Erythroblast (primary cell): ENCODE measurements around the gene TAOK1.
A peak's percentile ranks its signal among the peaks of the same experiment; 100 is the strongest.
"Not testable (repeated sequence)": the region's sequence is repeated elsewhere in the genome, so short reads cannot be mapped to it uniquely, and the experiment has no call there.

Experiments
- DNase-seq, 2 experiments: peaks; one replicate each; lab custom pipeline; 2025; lab: John Stamatoyannopoulos, UW
- GATA1 ChIP-seq: IDR thresholded peaks from 2 replicates; pipeline ENCODE4 v1.6.1; 2011; ENCODE audit warnings: low read depth, mild to moderate bottlenecking, control low read depth, low read length, moderate library complexity
- POLR2A ChIP-seq: IDR thresholded peaks from 2 replicates; pipeline ENCODE4 v1.6.1; 2011; ENCODE audit warnings: mild to moderate bottlenecking, low read length

The TAOK1 gene

DNA sequence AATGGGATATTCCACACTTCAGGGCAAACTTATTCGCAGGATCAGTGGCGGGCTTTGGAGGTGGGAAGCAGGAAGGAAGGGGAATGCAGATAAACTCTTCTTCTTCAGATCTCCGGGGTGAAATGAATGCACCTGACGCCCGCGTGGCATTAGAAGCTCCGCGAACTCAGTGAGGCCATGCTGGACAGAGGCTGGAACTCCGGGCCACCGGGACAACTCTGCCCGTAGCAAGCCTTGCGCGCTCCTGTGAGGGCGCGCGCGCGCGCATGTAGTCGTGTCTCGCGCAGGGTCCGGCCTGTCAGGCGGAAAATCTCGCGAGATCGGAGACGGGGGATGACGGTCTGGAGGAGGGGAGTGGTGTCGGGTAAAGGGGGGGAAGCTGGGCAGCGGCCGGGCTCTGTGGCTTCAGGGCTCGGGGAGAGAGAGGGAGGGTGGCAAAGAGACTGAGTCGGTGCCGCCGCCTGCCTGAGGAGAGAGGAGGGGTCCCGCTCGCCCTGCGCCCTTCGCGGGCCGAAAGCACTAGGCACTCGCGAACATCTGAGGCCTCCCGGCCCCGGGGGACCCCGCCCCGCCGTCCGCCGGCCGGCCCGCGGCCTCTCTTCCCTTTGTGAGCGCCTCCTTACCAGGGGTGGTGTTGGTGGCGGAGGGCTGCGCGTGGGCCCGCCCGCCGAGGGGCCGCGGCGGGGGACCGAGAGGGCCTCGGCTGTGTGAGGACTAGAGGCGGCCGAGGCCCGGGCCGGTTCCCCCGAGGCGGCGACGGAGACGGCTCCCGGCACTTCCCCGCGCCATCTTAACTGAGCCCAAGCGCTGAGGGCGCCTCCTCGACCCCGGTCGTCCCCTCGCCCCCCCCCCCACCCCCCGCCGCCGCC, at the start of gene TAOK1:
TAOK1 (plus strand) TSS at position 382 of the 869 bp plus-strand sequence. CDS start 61,186 bp downstream, outside the sequence.
- peak; percentile 98 to 99 for DNase-seq
- peak; percentile 96 for TF ChIP-seq POLR2A
- no peak for TF ChIP-seq GATA1

DNA sequence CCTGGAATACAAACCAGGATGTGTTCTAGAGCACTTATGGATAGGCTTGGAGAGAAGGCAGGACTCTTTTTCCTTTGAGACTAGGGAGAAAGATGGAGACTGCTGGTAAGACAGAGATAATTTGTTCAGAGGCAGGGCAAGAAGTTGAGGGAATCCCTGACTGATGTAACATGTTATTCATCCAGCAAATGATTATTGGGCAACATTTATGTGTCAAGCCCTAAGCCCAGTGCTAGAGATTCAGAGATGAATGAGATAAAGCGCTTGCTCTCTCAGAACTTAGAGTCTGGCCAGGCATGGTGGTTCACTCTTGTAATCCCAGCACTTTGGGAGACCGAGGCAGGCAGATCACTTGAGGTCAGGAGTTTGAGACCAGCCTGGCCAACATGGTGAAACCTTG, 48.4 kb upstream of the TAOK1 start:
- peak in 1 of 2 experiments; percentile 22 for DNase-seq
- TF ChIP-seq POLR2A: no peak
- TF ChIP-seq GATA1: no peak

- DNase-seq: no peak
- TF ChIP-seq POLR2A: no peak
Observed at GRCh38 chr17:29342158-29342765, 47.9 kb upstream of the TAOK1 start.

DNA sequence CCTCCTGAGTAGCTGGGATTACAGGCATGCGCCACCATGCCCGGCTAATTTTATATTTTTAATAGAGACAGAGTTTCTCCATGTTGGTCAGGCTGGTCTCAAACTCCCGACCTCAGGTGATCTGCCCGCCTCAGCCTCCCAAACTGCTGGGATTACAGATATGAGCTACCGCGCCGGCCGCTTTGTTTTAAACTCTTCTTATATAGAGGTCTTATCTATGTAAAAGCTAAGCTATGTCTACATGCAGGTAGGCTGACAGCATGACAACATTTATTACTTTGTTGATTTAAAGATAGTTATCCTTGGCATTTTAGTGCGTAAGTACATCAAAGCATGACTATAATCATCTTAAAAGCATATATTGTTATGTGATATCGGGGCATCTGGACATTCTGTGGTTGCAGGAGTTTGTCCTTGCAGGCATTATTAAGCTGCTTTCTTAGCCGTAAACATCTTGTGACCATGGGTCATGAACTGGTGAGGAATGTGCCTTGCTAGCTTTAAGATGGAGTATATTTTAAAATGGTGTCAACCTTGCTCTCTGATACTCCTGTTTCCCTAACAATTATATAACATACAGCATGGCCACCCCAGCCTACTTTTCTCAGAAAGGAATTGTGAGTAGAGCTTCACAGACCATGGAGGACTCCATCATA, 45.8 kb upstream of the TAOK1 start:
- DNase-seq: no peak
- TF ChIP-seq POLR2A: no peak
- TF ChIP-seq GATA1: no peak

GRCh38 chr17:29345066-29345465, 45.1 kb upstream of the TAOK1 start:
- TF ChIP-seq GATA1 (no peak), POLR2A (no peak)
- no peak for DNase-seq

- DNase-seq: not testable (repeated sequence)
Observed at GRCh38 chr17:29345470-29345869, 44.7 kb upstream of the TAOK1 start.

- no peak for DNase-seq
- TF ChIP-seq POLR2A: no peak
Observed at GRCh38 chr17:29346462-29346861, 43.7 kb upstream of the TAOK1 start.

- no peak for TF ChIP-seq GATA1
- TF ChIP-seq POLR2A: no peak
Observed at GRCh38 chr17:29347831-29348629, 42.1 kb upstream of the TAOK1 start.

DNA sequence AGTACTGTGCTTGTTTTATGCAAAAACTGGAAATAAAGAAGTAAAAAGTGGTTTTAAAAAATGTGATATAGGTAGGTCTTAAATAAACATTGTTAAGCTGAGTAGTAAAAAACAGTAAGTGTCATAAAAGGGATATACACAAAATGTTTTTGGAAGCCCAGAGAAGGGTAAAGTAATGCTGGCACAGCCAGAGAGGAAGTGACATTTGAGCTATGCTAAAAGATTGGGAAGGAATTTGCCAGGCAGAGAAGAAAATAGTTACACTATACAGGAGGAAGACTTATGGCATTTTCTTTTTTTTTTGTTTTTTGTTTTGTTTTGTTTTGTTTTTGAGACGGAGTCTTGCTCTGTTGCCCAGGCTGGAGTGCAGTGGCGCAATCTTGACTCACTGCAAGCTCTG, 40.8 kb upstream of the TAOK1 start:
- no peak for TF ChIP-seq POLR2A
- no peak for TF ChIP-seq GATA1
- DNase-seq: no peak

More at GRCh38 chr17:29347831-29348629, 42.1 kb upstream of the TAOK1 start:
- no peak for DNase-seq

DNA sequence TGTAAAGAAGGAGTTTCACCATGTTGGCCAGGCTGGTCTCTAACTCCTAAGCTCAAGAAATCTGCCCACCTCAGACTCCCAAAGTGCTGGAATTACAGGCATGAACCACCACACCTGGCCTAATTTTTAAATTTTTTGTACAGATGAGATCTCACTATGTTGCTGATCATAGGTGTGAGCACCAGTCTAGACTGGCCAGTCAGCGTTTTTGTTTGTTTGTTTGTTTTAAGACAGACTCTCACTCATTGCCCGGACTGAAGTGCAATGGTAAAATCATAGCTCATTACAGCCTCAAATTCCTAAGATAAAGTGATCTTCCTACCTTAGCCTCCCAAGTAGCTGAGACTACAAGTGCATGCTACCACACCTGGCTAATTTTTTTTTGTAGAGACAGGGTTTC, 38.0 kb upstream of the TAOK1 start:
- TF ChIP-seq GATA1 (no peak), POLR2A (no peak)
- DNase-seq: no peak

- no peak for DNase-seq
- no peak for TF ChIP-seq POLR2A
- no peak for TF ChIP-seq GATA1
Observed at GRCh38 chr17:29357232-29357631, 32.9 kb upstream of the TAOK1 start.

GRCh38 chr17:29357821-29358232, 32.3 kb upstream of the TAOK1 start:
- no peak for TF ChIP-seq POLR2A
- no peak for TF ChIP-seq GATA1
- DNase-seq: no peak

- no peak for DNase-seq
- TF ChIP-seq POLR2A (no peak), GATA1 (no peak)
Observed at GRCh38 chr17:29358416-29358815, 31.7 kb upstream of the TAOK1 start.

GRCh38 chr17:29359777-29360176, 30.4 kb upstream of the TAOK1 start:
- no peak for DNase-seq
- no peak for TF ChIP-seq POLR2A
- TF ChIP-seq GATA1: no peak
